Daoy (cell line): Measurements from ENCODE around the gene OR52R1. TPM values are rescaled to one million over a fixed set of nuclear protein-coding genes. Genes with fewer than 3 reads are reported as not detected.
"Not testable (repeated sequence)": the region's sequence is repeated elsewhere in the genome, so short reads cannot be mapped to it uniquely, and the experiment has no call there.

Source experiments
- DNase-seq: peaks from one replicate; pipeline ENCODE4 v3.0.0-alpha.2; 2015; ENCODE audit warnings: low read depth
- total RNA-seq: library from RNA; depleted of rRNA; stranded (reverse); fragments of >200 nt; shearing (Covaris generic); gene quantifications from 2 replicates; pipeline ENCODE4 v1.2.3, GENCODE V29; 2014; rRNA removed

OR52R1 gene
- total RNA-seq = not detected in 2 replicates

- no peak for DNase-seq
Measured at GRCh38 chr11:4804280-4804679, at the start of gene OR52R1. Gene OR52R1, minus strand, starts transcription at chr11:4804380. Its CDS starts 0 bp downstream, at chr11:4804380.

DNA sequence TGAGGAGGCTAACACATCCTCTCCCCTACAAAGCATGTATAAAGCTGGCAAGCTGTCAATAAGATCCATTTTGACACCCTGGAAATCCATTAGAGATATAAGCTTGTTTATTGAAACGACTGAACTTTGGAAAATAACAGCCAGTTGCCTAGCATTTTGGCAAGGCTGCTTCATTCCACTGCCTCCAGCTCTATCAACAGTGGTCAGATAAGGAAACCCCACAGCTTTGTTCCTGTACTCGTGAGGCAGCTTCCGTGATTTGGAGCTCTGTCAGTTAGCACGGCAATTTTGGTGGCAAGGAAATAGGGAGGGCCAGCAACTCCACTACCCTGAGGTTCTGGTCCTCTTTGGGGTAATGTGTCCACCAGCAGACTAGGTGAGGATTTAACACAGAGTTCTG, 46.9 kb upstream of the OR52R1 start:
- peak; percentile 2 for DNase-seq

GRCh38 chr11:4848908-4849532, 44.8 kb upstream of the OR52R1 start, which contains the start of gene OR51S1:
Gene OR51S1, minus strand, starts transcription at chr11:4849208. Its CDS starts 0 bp downstream, at chr11:4849208.
- DNase-seq = no peak

- DNase-seq = no peak
Measured at GRCh38 chr11:4839851-4840549, 35.8 kb upstream of the OR52R1 start.

DNA sequence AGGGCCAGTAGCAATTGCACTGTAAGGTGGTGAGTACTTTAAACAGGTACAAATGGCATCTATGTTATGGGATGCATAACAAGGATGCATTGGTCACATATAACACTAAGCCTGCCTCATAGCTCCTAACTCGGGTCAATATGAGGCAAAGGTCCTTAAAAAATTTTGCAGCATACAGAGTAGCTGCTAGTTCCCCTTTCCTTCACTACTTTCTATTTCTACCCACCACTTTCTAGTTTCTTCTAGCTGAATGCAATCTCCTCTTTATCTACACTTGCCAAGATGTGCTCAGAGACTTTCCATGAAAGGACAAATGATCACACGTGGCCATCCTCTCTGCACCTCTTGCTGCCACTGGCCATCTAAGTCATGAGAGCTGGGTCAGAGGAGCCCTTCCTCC, 26.7 kb upstream of the OR52R1 start:
- no peak for DNase-seq

DNA sequence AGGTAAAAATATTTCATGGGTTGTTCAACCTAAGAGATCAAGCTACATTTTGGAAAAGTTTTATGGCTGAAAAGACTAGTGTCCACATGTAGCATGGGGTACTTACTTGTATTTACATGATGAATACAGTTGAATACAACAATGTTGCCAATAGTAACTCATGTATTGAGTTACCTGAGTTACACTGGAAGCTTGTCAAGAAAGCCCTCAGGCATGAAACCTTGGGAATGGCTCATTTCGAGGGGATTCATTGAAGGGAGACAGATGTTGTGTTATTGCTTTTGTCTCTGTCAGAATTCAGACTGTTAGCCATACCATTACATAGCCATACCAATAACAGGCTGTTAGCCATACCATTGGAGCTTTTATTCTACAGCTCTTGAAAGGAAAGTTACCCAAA, 26.2 kb upstream of the OR52R1 start:
- no peak for DNase-seq

DNA sequence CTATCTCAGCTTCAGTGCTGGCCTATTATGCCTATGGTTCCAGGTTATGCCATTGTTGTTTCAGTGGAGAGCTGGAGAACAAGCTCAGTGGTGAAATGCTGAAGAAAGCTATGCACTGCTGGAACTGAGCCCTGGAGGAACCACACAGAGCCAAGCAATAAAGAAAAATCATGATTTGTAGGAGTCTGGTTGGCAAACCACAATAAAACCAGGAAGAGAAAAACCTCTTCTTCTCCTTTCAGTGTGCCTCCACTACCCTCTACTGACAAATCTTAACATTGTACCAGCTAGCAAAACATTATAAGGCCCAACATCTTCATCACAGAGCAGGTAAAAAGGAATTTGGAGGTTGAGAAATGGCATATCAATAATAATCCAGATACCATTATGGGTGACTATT, 22.2 kb upstream of the OR52R1 start:
- DNase-seq = no peak

- DNase-seq = no peak
Measured at GRCh38 chr11:4825132-4825531, 21.0 kb upstream of the OR52R1 start.

GRCh38 chr11:4821021-4821420, 16.8 kb upstream of the OR52R1 start, which contains the start of gene OR51F2:
Gene OR51F2, plus strand, starts transcription at chr11:4821321. Its CDS starts 101 bp downstream, at chr11:4821422.
- DNase-seq = no peak

GRCh38 chr11:4809246-4809645, 5.1 kb upstream of the OR52R1 start:
- no peak for DNase-seq

DNA sequence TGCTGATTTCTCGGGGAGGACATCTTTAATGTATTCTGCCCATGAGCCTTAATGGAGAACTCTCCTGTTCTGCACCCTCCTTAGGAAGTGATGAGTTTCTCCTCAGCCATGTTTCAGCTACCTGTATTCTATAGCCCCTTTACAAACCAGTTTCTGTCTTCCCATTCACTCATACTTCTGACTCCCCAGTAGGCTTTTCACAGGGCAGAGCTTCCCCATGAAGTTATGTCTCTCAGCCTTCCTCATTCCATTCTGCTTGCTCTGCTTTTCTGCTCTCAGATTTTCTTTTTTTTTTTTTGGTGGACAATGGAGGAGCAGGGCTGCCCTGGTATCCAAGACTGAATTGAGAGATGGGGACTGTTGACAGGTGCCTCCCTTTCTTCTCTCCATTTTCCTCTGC, 4.3 kb upstream of the OR52R1 start:
- no peak for DNase-seq

DNA sequence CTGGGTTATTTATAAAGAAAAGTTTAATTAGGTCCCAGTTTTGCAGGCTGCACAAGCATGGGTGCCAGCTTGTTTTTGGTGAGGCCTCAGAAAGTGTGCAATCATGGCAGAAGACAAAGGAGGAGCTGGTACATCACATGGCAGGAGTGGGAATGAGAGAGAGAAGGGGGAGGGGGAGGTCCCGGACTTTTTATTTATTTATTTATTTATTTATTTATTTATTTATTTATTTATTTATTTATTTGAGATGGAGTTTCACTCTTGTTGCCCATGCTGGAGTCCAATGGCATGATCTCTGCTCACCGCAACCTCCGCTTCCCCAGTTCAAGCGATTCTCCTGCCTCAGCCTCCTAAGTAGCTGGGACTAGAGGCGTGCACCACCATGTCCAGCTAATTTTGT, 2.9 kb downstream of the OR52R1 start:
- not testable (repeated sequence) for DNase-seq

DNA sequence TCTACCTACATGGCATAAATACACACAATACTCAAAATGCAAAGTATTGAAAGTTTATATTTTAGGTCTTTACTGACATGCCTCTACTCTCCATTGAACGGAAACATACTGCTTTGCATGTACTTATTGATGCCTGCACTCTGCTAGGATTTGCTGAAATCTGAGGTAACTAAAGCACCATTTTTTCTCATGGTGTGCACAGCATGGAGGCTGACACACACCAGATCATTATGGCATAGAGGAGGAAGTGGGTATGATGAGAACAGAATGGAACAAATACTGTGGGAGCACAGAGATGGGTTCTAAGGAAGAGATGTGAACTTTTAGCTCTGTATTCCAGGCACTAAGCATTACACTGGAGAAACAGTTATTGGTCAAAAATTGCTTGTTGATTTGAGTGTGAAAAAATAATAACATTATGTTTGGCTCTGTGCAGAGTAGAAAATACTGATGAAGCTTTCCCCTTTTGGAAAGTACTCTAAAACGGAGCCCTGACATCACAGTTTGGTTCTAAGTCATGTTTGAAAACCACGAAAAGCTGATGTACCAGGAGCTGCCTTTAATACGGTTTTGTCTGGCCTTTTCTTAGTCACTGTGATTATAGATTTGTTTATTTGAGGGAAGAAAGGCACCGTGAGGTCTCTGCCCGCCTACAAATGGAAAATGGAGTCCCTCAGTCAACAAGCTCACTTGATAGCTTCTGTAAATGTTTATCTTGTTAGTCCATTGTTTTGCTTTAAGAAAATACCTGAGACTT, 5.6 kb downstream of the OR52R1 start:
- no peak for DNase-seq

DNA sequence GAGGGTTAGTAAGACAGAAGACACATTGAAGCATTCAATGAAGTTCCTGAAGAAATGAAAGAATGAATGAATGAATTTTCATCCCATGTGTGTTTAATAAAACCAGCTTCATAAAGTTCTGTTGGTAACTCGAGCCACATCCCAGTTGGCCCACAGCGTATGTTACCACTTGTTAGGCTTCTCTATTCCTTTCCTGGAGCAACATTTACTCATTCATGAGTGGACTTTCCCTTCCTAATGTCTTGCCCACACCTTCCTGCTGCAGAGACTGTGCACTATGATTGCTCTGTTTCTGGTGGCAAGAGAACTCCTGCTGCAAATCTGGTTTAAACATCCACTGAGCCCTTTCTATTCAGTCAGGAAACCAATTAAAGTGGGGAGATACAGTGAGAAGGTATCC, 7.0 kb downstream of the OR52R1 start:
- DNase-seq = no peak

- DNase-seq = no peak
Measured at GRCh38 chr11:4782454-4782853, 21.7 kb downstream of the OR52R1 start.

GRCh38 chr11:4769838-4770237, 34.3 kb downstream of the OR52R1 start, which contains the start of gene OR51F1:
Gene OR51F1, minus strand, starts transcription at chr11:4769938. Its CDS starts 0 bp downstream, at chr11:4769938.
- DNase-seq = no peak

- DNase-seq = no peak
Measured at GRCh38 chr11:4768094-4768493, 36.1 kb downstream of the OR52R1 start.

DNA sequence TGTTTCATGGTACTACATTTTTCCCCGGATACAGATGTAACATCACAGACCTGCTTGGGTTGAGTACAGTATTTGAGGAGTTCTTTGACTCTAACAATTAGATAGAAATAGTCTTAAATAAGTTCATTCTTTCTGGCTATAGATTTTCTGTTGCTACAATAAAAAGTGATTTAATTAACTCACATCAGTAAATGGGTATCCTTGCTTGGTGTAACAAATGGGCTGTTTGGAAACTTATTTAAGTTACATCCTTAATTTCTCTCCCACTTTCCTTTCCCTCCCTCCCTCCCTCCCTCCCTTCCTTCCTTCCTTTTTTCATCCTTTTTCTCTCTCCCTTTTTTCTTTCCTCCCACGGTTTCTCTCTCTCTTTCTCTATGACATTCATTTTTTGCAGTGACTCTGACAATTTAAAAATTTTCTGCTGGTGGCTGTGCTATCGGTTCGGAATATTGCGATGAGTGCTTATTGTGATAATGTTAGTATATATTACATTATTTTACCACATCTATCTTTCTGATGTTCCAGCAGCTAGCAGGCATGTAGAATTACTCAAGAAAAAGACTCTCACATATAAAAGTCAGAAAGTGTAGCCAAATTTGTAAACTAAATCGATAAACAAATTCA, 37.6 kb downstream of the OR52R1 start:
- DNase-seq = no peak

GRCh38 chr11:4763096-4763495, 41.1 kb downstream of the OR52R1 start:
- DNase-seq = no peak
